Activated CD4-positive, alpha-beta T cell treated with anti-CD3 and anti-CD28 coated beads, Interleukin-2, Interleukin-4, amounts not matched to agents 100 ng/mL and 50 ng/mL, durations not matched to agents 16 hours and 8 hours (primary cell): ENCODE results near the gene IGFBP4.
"Not testable (repeated sequence)": the region's sequence is repeated elsewhere in the genome, so short reads cannot be mapped to it uniquely, and the experiment has no call there.

ENCODE experiments used
- DNase-seq: peaks from one replicate; pipeline ENCODE4 v3.0.0-alpha.2; 2020; ENCODE audit warnings: low spot score

IGFBP4 gene

DNA sequence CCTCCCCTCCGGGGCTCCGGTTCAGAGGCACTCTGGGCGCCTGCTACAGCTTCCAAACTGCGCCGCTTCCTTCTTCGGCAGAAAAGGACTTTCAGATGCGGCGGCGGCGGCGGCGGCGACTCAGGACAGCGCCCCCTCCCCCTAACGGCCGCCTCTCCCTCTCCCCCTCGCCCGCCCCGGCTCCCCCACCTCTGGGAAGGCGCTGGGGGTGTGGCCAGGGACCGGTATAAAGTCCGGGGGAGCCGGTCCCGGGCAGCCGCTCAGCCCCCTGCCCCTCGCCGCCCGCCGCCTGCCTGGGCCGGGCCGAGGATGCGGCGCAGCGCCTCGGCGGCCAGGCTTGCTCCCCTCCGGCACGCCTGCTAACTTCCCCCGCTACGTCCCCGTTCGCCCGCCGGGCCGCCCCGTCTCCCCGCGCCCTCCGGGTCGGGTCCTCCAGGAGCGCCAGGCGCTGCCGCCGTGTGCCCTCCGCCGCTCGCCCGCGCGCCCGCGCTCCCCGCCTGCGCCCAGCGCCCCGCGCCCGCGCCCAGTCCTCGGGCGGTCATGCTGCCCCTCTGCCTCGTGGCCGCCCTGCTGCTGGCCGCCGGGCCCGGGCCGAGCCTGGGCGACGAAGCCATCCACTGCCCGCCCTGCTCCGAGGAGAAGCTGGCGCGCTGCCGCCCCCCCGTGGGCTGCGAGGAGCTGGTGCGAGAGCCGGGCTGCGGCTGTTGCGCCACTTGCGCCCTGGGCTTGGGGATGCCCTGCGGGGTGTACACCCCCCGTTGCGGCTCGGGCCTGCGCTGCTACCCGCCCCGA lies at the start of gene IGFBP4:
Gene IGFBP4, plus strand, starts transcription at position 255 of the 792 bp plus-strand sequence. Its CDS starts 286 bp downstream, at position 541.
- DNase-seq: peak; percentile 75

DNA sequence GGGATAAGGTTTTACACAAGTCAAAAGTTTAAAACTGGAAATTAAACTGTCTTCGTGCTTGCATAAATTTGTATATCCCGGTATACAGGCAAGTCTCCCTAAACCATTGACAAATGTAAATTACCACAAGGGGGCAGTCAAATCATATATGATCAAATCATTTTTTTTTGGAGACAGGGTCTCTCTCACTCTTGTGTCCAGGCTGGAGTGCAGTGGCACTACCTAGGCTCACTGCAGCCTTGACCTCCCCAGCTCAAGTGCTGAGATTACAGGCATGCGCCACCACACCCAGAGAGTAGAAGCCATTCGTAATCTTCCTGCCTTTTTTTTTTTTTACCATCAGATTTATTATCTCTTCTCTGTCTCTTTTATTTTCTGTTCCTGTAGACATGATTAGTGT lies 44.1 kb upstream of the IGFBP4 start:
- DNase-seq: peak; percentile 23

DNA sequence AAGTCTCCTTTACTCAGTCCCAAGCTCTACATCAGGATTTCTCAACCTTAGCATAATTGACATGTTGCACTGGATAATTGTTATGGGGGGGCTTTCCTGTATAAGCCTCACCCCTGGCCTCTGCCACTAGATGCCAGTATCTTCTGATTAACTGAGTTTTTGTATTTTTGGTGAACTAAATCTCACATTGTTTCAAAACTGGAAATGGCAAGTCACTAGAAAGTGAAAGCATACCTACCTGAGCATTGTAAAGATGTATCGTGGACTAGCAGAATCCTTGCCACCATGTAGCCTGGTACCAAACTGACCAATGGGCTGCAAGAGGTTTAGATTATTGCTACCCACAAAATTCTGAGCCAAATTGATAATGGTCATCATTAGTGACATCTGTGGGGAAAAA lies 40.6 kb upstream of the IGFBP4 start:
- DNase-seq: no peak

DNA sequence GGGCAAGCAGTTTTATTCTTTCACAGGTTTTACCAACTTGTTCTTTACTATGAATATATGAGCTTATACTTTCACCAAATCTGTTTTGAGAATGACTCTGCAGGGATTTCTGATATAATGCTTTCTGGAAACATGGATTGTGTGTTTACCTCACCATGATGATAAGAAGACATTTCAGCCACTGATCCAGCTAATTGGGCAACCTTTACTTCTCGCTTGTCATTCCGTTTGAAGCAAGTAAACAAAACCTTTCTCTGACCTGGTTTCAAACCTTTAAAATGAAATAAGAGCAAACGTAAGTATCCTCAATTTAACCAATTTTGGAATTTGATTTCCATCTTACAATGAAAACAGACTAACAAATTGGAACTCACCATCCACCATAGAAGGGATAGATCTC lies 39.2 kb upstream of the IGFBP4 start:
- DNase-seq: no peak

DNA sequence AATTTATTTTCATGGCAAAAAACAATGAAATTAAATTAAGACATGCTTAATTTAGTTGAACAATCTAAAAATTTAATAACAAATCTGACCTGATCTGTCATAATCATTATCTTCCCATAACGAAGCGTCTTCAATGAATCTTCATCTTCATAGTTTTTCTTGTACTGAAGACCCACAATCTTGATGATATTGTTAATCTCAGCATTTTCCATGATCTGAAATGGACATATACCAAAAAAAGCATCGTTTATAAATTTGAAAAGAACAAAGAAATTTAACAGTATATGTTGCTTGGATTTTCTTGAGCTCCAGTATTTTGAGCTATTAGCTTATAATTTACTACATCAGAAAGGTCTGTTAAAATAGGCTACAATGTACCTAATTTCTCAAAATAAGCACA lies 35.8 kb upstream of the IGFBP4 start:
- DNase-seq: no peak

DNA sequence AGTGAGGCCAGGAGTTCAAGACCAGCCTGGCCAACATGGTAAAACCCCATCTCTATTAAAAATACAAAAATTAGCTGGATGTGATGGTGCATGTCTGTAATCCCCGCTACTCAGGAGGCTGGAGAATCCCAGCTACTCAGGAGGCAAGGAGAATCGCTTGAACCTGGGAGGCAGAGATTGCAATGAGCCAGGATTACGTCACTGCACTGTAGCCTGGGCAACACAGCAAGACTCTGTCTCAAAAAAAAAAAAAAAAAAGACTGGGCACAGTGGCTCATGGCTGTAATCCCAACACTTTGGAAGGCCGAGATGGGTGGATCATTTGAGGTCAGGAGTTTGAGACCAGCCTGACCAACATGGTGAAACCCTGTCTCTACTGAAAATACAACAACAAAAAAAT lies 33.7 kb upstream of the IGFBP4 start:
- not testable (repeated sequence) for DNase-seq

DNA sequence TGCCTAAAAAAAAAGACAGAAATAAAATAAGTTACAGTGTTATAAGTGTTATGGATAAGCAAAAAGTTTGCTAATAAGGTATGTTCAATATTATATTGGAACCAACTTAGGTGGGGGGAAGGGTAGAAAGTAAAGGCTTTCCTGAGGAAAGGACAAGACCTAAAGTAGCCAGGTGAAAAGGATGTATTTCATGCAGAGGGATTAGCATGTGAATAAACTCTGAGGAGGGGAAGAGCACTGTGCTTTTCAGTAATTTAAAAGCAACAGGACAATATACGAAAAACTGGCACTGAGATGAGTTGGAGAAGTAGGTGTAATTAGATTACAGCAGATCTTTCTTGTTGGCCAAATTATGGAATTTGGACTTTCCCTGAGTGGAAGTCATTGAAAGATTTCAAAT lies 33.2 kb upstream of the IGFBP4 start:
- DNase-seq: no peak

DNA sequence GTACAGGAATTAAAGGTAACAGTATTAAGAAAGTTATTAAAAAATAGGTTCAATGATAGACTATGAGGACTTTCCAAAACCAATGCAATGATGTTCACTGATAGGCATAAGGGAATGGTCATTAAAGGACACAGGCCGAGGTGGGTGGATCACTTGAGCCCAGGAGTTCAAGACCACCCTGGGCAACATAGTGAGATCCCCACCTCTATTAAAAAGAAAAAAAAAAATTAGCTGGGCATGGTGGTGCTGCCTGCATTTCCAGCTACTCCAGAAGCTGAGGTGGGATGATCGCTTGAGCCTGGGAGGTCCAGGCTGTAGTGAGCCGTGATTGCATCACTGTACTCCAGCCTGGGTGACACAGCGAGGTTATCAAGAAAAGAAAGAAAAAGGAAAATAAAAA lies 31.4 kb upstream of the IGFBP4 start:
- no peak for DNase-seq

DNA sequence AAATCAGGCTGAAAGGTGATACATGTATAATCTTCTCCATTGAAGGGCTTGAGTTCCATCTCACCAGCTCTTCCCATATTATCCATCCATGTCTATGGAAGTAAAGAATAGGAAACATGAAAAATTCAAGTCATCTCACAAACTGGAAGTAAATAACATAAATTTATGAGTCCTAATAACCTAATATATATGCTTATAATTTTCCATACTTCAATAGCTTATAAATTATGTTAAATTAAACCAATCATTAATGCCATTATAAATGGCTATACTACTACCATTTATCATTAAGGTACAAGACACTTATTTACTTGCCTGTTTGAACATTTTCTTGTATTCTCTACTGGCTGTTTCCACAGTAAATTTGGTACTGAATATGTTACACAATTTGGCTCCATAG lies 30.4 kb upstream of the IGFBP4 start:
- no peak for DNase-seq

DNA sequence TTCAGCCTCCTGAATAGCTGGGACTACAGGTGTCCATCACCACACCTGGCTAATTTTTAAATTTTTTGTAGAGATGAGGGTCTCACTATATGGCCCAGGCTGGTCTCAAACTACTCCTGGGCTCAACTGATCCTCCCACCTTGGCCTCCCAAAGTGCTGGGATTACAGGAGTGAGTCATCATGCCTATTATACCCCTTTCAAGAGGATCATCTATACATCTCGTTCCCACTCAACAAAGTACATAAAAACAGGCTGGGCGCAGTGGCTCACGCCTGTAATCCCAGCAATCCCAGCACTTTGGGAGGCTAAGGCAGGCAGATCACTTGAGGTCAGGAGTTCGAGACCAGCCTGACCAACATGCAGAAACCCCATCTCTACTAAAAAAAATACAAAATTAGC lies 28.9 kb upstream of the IGFBP4 start:
- not testable (repeated sequence) for DNase-seq

DNA sequence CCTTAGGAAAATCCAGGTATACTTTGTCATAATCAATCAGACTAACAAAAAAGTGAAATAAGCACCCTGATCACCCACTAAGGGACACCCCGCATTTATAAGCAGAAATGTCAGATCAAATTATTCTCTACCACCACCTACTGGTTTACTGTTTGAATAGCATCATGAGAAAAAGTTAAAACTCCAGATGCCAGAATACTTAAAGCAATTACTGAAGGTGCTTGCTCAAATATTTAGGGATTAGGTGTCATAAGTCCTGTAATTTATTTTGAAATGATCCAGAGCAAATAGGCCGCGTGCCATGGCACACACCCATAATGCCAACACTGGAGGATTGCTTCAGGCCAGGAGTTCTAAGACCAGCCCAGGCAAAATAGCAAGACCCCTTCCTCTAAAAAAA lies 27.9 kb upstream of the IGFBP4 start:
- peak; percentile 47 for DNase-seq

DNA sequence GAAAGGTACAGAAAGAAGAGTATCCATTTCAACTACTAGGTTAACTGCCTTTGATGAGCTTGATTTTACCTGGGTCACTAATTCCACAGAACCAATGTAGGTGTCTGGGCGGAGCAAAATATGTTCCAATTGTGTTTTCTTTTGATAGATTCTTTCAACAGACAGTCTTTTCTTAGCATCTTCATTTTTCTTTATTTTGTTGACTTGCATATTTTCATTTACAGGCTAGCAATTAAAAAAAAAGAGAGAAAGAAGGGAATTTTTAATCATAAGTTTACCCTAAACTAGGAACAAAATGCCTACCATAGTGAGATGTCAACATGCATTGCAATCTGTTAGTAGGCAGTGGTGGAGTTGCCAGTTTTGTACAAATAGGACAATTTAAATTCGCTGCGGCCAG lies 26.6 kb upstream of the IGFBP4 start:
- no peak for DNase-seq

DNA sequence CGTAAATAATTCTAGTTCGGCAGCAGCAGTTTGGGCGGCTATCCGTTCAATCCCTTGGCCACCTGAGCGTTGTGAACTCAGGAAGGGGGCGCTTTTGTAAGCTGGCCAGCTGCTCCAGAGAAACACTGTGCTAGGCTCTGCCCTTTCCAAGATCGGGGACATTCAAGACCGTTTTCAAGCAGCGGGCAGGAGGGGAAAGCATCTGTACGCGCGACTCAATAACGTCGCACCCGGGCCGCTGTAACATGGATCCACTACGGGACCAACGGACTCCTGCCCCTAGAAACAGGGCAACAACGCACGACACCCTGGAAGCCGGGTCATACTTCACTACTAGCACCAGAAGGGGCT lies 26.0 kb upstream of the IGFBP4 start:
- peak; percentile 35 for DNase-seq

DNA sequence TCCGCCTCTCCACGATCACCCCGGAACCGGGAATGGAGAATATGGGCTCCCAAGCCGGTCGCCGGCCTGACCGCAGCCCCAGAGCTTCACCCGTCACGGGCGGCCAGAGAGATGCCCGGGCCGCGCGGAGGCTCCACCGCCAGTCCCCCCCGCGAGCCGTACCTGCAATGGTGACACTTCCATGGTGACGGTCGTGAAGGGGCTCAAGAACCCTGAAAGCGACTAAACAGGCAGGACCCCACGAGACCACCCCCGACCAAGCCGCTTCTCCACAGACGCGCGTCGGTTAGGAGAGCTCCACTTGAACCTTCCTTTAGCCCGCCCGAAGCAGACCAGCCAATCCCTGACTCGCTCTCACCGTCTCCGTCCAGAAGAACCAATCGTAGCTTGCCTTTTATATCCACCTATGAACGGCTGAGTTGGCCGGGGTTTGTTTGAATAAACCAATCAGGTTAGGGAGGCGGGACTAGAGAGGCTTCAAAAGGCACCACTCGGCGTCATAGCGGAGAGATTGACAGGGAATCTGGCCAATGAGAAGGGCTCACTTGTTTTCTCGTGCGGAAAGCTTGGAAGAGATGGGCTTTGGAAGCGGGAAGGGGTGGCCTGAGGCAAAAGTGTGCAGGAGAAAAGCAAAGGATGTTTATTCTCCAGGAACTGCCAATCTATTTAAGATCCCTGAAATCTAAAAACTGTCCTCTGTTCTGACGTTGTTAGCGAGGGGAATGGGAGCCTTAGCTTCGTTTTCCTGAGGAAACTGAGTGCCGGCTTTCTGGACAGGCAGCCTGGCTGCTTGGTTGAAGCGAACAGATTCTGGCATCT lies 25.4 kb upstream of the IGFBP4 start, which contains the start of gene TOP2A:
Gene TOP2A, minus strand, starts transcription at position 288 of the 819 bp plus-strand sequence. Its CDS starts 105 bp downstream, at position 183.
- DNase-seq: peak; percentile 100

DNA sequence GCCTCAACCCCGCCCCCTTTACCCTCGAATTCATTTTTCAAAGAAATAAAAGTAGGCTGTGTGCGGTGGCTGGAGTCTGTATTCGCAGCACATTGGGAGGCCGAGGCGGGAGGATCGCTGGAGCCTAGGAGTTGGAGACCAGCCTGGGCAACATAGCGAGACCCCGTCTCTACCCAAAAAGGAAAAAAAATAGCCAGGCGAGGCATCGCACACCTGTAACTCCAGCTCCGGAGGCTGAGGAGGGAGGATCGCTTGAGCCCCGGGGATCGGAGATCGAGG lies 24.9 kb upstream of the IGFBP4 start:
- DNase-seq: no peak

DNA sequence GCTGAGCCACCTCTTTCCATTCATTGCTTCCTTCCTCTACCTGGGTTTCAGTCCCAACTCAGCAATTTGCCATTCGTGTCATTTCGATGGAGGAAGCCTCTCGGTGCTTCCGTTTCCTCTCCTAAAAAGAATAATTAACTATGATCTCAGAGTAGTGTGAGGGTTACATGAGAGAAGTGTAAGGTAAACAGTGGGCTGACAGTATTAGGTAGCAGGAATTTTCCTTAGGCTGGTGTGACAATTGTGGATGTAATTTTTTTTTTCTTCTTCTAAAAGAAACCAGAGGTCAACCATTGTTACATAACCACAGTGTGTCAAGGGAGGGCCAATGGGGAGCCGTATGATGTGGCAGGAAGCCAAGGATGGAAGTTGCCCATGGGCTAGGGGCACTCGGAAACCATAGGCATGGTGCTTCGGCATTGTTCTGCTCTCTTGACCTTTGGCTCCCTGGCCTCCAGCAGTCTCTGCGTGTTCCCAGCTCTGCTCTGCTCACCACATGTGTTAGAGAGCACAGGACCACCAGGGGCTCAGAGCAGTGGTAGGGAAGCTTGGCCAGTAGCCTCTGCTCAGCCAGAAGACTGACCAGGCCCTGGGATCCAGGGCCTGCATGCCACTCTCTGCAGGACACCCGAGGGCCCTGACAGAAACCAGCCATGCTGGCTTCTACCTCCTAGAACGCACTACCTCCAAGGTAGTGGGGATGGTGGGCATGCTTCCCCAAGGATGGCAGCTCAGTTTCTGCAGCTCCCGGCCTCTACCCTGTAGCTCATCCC lies 23.5 kb upstream of the IGFBP4 start:
- DNase-seq: peak; percentile 40

DNA sequence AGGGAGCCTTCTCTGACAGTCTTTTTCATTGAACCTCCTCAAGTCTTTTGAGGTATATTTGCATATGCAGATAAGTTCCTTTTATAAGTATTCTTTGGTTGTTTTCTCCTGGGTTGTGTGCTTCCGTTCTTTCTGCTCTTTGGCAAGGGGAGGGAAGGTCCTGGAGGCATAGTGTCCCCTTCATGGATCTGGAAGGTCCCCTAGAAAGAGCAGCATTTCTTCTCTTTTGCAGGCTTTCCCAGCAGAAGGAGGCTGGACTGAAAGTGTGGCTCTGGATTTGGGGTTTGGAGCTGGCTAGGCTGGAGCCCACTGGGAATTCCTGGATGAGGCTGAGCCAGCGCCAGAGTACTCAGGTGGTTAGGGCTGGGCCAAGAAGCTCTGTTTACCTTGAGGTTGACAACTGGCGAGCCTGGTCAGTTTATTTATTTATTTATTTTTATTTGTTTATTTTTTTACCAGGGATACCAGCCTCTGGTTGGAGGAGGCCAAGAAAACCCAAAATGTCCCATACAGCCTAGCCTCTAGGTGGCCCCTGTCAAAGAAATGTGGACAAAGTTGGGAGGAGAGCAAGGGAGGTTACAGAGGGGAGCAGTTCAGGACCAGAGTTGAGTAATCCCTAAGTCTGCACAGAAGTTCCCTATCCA lies 20.1 kb upstream of the IGFBP4 start:
- no peak for DNase-seq

DNA sequence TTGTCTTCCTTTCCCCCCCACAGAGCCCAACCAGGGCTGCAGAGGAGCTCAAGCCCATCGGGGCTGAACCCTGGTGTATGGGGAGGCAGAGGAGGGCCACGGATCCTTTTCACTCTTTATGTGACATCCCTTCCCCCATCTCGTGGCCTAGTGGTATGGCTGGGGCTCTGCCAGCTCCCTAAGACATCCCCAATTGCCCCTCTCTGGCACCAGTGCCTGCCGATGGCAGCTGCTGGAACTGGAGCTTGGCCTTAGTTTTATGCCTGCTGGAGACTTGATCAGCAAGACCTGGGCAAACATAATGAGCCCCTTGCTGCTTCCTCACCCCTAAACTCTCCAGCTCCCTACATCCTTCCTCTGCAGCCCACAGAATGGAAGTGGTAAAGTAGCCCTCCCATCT lies 17.5 kb upstream of the IGFBP4 start:
- DNase-seq: no peak

DNA sequence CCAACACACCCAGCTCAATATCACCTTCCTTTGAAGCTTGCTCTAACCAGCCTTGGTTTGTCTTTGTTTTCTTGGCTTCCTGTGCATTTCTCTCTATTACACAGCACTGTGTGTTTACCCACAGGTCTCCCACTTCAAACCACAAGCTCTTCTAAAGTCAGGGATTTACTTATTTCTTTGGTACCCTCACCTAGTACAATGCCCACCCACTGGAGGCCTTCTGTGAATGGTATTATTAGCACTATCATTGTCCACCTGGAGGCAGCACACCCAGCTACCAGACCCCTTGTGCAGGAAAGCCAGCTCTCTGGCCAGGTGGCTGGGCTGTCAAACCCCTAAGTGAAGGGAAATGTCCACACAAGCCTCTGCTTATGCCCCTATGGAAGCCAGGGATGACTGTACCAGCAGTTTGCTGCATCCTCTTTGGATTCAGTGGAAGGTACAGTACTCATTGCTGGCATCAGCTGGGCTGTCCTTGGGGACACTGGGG lies 16.2 kb upstream of the IGFBP4 start:
- DNase-seq: peak; percentile 71

DNA sequence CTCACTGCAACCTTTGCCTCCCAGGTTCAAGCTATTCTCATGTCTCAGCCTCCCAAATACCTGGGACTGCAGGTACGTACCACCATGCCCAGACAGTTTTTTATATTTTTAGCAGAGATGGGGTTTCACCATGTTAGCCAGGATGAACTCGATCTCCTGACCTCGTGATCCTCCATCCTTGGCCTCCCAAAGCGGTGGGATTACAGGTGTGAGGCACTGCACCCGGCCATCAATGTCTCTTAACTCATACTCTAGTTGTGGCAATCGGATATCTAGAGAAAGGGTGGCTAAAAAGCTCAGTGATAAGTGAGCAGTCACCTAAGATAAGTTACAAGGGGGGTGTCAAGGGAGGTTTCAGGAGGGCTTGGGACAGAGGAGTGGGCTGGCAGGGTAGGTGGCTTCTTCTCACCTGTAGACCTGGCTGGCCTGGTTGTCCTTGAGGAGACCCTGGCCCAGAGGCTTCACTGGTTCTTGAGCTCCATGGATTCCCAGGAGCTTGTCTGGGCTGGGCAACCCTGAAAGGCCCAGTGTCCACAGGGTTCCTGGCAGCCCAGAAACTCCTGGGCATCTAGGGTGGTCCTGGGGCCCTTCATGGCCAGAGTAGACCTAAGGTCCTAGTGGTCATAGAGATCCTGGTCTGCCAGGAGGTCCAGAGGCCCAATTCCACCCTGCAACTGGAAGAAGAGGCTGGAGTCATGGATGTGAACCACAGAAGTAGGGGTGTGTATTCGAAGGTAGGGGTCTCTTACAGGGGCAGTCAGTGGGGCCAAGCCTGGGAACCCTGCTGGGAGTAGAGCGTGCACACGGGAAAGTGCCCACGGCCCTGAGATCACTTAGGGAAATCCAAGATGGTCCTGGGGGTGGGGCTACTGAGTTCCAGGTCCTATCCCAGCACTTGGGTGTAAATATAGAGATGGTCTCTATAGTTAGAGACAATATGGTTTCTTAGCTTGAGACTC lies 12.7 kb upstream of the IGFBP4 start:
- DNase-seq: no peak

DNA sequence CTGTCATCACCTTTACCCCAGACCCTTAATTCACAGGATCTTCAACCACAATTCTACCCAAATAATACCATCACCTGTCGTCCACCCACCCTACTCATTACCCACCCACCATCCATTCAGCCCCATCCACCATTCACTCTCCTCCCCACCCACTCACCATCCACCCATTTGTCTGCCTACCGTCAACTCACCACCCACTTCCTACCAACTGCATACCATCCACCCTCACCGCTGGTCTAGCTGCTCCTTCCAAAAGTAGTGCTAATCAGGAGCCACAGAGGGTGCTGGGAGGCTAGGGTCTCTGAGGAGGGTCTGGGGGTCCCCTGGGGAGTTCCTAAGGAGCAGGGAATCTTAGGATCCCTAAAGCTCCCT lies 12.0 kb upstream of the IGFBP4 start:
- no peak for DNase-seq
